DMS79 treated with DMSO at 0.1 percent for 48 hours (cell line): ENCODE results near the gene PBRM1.

Experiments used
- DNase-seq: peaks from one replicate; lab custom pipeline; 2025; lab: John Stamatoyannopoulos, UW

Gene PBRM1

GRCh38 chr3:52509753-52510328 is 175.9 kb downstream of the PBRM1 start:
- no peak for DNase-seq

- DNase-seq = no peak
Measured at GRCh38 chr3:52507359-52507758, 178.4 kb downstream of the PBRM1 start.

DNA sequence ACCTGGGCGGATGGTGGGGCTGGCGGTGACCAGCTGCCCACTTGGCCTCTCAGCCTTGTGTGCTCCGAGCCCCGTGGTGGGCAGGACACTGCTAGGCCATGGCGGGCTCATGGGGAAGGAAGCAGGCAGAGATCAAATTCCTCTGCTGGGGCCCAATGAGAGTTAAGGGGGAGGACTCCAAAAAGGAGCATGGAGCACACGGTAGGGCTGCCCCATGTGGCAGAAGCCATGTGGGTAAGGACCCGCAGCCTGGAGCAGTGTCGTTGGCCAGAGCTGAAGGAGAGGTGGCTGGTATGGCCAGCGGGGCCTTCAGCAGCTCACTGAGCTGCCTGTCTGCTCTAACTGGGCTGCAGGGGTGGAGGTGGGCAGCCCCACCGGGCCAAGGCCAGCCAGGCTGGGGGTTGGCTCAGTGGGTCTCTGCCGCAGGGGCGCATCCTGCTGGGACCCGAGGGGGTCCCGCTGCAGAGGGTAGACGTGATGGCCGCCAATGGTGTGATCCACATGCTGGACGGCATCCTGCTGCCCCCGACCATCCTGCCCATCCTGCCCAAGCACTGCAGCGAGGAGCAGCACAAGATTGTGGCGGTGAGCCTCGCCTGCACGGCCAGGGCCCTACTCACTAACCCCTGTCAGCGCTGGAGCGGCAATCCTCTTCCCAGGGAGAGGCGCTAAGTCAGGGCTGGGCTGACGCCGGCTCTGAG is 179.3 kb downstream of the PBRM1 start:
- DNase-seq = no peak

- no peak for DNase-seq
Measured at GRCh38 chr3:52504977-52505376, 180.7 kb downstream of the PBRM1 start.

DNA sequence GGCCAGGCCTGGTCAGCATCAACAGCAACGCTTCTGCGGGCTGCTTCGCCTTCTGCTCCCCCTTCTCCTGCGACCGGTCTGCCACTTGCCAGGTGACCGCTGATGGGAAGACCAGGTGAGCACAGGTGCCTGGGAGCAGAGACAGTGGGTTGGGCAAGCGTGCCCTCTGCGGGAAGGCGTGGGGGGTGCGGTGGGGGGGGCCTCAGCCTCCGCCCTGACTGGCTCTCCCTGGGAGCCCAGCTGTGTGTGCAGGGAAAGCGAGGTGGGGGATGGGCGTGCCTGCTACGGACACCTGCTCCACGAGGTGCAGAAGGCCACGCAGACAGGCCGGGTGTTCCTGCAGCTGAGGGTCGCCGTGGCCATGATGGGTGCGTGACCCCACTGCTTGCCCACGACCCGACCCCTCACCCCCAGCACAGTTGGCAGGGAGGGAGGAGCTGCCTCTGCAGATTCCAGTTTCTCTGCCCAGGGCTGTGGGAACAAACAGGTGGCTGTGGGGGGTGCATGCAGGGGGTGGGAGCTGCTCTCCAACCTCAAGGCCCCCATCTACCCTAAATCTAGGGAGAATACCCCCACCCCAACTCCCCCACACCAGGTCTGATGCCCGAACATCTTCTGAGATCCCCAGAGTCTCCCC is 181.8 kb downstream of the PBRM1 start:
- no peak for DNase-seq

DNA sequence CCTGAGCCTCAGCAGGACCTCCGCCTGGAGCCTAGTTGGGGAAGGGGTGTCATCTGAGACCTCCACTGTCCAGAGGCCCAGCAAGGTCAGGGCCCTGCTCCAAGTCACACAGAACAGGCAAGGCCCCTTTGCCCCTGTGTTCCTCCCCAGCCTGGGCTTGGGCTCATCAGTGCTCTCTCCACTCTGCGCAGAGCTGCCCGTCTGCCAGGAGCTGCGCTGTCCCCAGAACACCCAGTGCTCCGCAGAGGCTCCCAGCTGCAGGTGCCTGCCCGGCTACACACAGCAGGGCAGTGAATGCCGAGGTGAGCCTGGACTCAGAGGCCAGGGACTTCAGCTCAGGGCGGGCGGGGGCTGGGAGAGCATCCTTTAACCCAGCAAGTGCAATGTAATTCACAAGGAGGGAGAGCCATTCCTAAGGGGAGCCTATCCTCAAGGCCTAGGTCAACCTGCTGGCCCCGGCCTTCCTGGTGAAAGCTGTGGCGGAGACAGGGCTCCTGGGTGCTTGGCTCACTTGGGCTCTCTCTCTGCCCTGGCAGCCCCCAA is 182.8 kb downstream of the PBRM1 start:
- DNase-seq = no peak

GRCh38 chr3:52502001-52502400 is 183.7 kb downstream of the PBRM1 start:
- no peak for DNase-seq

DNA sequence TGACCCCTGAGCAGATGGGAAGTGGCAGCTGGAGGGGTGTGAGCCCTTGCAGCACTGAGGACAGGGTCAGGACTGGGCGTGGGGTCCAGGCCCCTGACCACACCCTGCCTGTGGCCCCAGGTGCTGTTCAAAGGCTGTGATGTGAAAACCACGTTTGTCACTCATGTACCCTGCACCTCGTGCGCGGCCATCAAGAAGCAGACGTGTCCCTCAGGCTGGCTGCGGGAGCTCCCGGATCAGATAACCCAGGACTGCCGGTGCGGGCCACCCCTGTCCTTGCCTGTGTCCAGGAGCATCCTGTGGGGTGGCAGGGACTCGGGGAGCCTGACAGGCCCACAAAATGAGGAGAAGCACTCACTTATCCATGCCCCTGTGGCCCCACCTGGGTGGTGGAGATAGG is 184.7 kb downstream of the PBRM1 start:
- no peak for DNase-seq

- DNase-seq = no peak
Measured at GRCh38 chr3:52498137-52499054, 187.3 kb downstream of the PBRM1 start.

DNA sequence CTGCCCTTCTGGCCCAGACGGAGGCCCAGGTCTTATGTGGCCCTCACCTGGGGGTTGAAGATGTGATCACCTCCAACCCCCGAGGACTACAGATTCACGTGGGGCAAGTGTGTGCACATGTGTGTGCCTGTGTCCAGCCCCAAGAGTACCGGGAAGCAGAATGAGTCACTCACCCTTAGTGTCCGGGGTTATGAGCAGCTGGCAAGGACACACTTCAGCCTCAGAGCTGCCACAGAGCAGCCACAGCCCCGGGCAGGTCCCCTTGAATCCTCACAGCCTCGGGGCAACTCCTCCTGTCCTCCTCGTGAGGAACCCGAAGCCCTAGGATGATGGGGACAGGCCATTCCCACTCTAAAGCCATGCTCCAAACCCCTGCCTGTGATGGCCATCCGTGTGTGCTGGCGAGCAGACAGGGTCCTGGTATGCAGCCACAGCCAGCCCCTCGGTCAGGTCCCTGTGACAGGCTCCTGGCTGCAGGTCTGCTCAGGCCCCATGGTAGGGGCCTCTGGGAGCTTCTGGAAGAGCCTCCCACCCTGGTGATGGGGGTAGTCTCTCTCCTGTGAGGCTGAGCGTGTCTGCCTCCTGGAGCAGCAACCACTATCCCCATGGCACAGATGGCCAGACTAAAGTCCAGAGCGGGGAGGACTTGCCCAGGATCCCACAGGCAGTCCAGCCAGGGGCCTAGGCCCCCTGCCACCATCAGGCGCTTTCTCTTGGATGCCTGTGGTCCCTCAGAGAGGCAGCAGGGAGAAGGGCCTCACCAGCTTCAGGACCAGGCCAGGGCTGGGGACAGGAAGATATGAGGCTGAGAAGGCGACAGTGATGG is 189.7 kb downstream of the PBRM1 start:
- no peak for DNase-seq
